GM23338 (cell line): Measurements from ENCODE around the gene CAMSAP3. TPM values are rescaled to one million over a fixed set of nuclear protein-coding genes. Genes with fewer than 3 reads are reported as not detected.

Experiments used
- ATAC-seq: fragments of 200-7000 bp; cut with Tn5 transposase; 3 replicates; pipeline ENCODE4 v1.9.1; 2020
- DNase-seq: peaks from one replicate; pipeline ENCODE4 v3.0.0-alpha.2; 2015; ENCODE audit warnings: low spot score
- H2AFZ ChIP-seq: fragments of 200-600 bp; sonication (generic); 2 replicates; pipeline ENCODE4 v1.8.0; 2016; ENCODE audit warnings: antibody characterized with exemption, mild to moderate bottlenecking, moderate library complexity
- H3F3A ChIP-seq: fragments of 200-600 bp; sonication (generic); replicated peaks from 2 replicates; pipeline ENCODE4 v1.8.0; 2017; ENCODE audit warnings: antibody characterized with exemption, mixed run types, low read depth
- H3K27ac ChIP-seq: fragments of 200-600 bp; sonication (generic); 2 replicates; pipeline ENCODE4 v1.6.1; 2016; ENCODE audit warnings: low read depth
- H3K27me3 ChIP-seq: fragments of 200-600 bp; sonication (generic); 2 replicates; pipeline ENCODE4 v1.8.0; 2016; ENCODE audit warnings: mild to moderate bottlenecking, mixed run types, moderate library complexity; ENCODE audit not compliant: insufficient read depth
- H3K36me3 ChIP-seq: fragments of 200-600 bp; sonication (generic); 2 replicates; pipeline ENCODE4 v1.8.0; 2016; ENCODE audit warnings: mild to moderate bottlenecking; ENCODE audit not compliant: insufficient read depth
- H3K4me1 ChIP-seq: fragments of 200-600 bp; sonication (generic); 2 replicates; pipeline ENCODE4 v1.8.0; 2016; ENCODE audit warnings: mild to moderate bottlenecking, moderate library complexity; ENCODE audit not compliant: insufficient read depth
- H3K4me2 ChIP-seq: fragments of 200-600 bp; sonication (generic); 2 replicates; pipeline ENCODE4 v1.7.1; 2017; ENCODE audit warnings: mixed run types
- H3K4me3 ChIP-seq: fragments of 200-600 bp; sonication (generic); 2 replicates; pipeline ENCODE4 v1.6.1; 2016; ENCODE audit warnings: mixed run types
- H3K79me2 ChIP-seq: fragments of 200-600 bp; sonication (generic); replicated peaks from 2 replicates; pipeline ENCODE4 v1.8.0; 2017; ENCODE audit warnings: mild to moderate bottlenecking; ENCODE audit not compliant: insufficient read depth
- H3K9me2 ChIP-seq: fragments of 200-600 bp; sonication (generic); 2 replicates; pipeline ENCODE4 v1.8.0; 2017; ENCODE audit not compliant: insufficient read depth
- H4K20me1 ChIP-seq: fragments of 200-600 bp; sonication (generic); replicated peaks from 2 replicates; pipeline ENCODE4 v1.8.0; 2017; ENCODE audit warnings: mild to moderate bottlenecking; ENCODE audit not compliant: insufficient read depth
- H3K27ac Mint-ChIP-seq: 2 replicates; pipeline ENCODE4 v1.8.0; 2020; ENCODE audit warnings: inconsistent platforms, mild to moderate bottlenecking, moderate library complexity, mixed read lengths
- H3K27me3 Mint-ChIP-seq: 3 replicates; pipeline ENCODE4 v1.8.0; 2022; ENCODE audit warnings: low read depth, mild to moderate bottlenecking, moderate library complexity, mixed read lengths, inconsistent platforms; ENCODE audit not compliant: insufficient read depth, poor library complexity
- H3K36me3 Mint-ChIP-seq: 3 replicates; pipeline ENCODE4 v1.8.0; 2021; ENCODE audit warnings: low read depth, mild to moderate bottlenecking, inconsistent platforms, moderate library complexity, mixed read lengths
- H3K4me1 Mint-ChIP-seq: 3 replicates; pipeline ENCODE4 v1.8.0; 2020; ENCODE audit warnings: mild to moderate bottlenecking, inconsistent platforms, mixed read lengths
- H3K4me3 Mint-ChIP-seq: 3 replicates; pipeline ENCODE4 v1.8.0; 2021; ENCODE audit warnings: moderate library complexity, mild to moderate bottlenecking, inconsistent platforms, mixed read lengths
- H3K9me3 Mint-ChIP-seq: 3 replicates; pipeline ENCODE4 v1.8.0; 2020; ENCODE audit warnings: moderate library complexity, mild to moderate bottlenecking, inconsistent platforms, mixed read lengths
- CREB1 ChIP-seq: fragments of 250-450 bp; sonication (Bioruptor Pico); IDR thresholded peaks from 2 replicates; pipeline ENCODE4 v1.5.0; 2020; ENCODE audit warnings: low read depth, mild to moderate bottlenecking, moderate library complexity
- EZH2 ChIP-seq: fragments of 200-600 bp; sonication (generic); IDR thresholded peaks from one replicate; pipeline ENCODE4 v1.8.0; 2017; ENCODE audit warnings: antibody characterized with exemption, mild to moderate bottlenecking, low read depth; ENCODE audit not compliant: unreplicated experiment
- EZH2phosphoT487 ChIP-seq: fragments of 200-600 bp; sonication (generic); IDR thresholded peaks from one replicate; pipeline ENCODE4 v1.8.1; 2018; ENCODE audit warnings: antibody characterized with exemption; ENCODE audit not compliant: unreplicated experiment
- JUNB ChIP-seq: IDR thresholded peaks from one replicate; pipeline ENCODE4 v1.6.1; 2016; ENCODE audit warnings: antibody characterized with exemption; ENCODE audit not compliant: unreplicated experiment
- NANOG ChIP-seq: IDR thresholded peaks from 2 replicates; pipeline ENCODE4 v1.6.1; 2016; ENCODE audit warnings: antibody characterized with exemption, borderline replicate concordance
- POLR2AphosphoS5 ChIP-seq: IDR thresholded peaks from 2 replicates; pipeline ENCODE4 v1.6.1; 2016; ENCODE audit warnings: antibody characterized with exemption, low read depth
- STAT1 ChIP-seq: IDR thresholded peaks from one replicate; pipeline ENCODE4 v1.6.1; 2016; ENCODE audit warnings: antibody characterized with exemption; ENCODE audit not compliant: unreplicated experiment
- ZNF114 ChIP-seq: fragments of 250-450 bp; sonication (Bioruptor Pico); IDR thresholded peaks from 2 replicates; pipeline ENCODE4 v1.5.0; 2020; ENCODE audit warnings: mild to moderate bottlenecking, moderate library complexity
- ZNF331 ChIP-seq: fragments of 250-450 bp; sonication (Bioruptor Pico); IDR thresholded peaks from 2 replicates; pipeline ENCODE4 v1.5.0; 2020; ENCODE audit warnings: low read depth, mild to moderate bottlenecking, moderate library complexity
- polyA plus RNA-seq: library from polyadenylated mRNA; unstranded; fragments of >200 nt; fragmentation: Nextera tagmentation; extraction: Ambion mirVana; gene quantifications from 2 replicates; pipeline ENCODE4 v1.2.1, GENCODE V29; 2016
- total RNA-seq: library from RNA; depleted of rRNA; stranded (reverse); fragments of >200 nt; shearing (Covaris generic); gene quantifications from 2 replicates; pipeline ENCODE4 v1.2.3, GENCODE V29; 2014
- TF ChIP-seq, protein P1 (sequence below), 2 experiments: fragments of 200-600 bp in 1 of 2; sonication (generic) in 1 of 2; conservative IDR thresholded peaks; 2 replicates each; pipeline versions ENCODE4 v1.5.1 to v1.6.1; 2016 to 2017; ENCODE audit warnings: antibody characterized with exemption in 2 of 2, low read depth in 2 of 2, mild to moderate bottlenecking in 2 of 2, moderate library complexity in 1 of 2
- TF ChIP-seq, protein P2 (sequence below): IDR thresholded peaks from 2 replicates; pipeline ENCODE4 v1.6.1; 2016; ENCODE audit warnings: antibody characterized with exemption
- TF ChIP-seq, protein P3 (sequence below): IDR thresholded peaks from one replicate; pipeline ENCODE4 v1.6.1; 2018; ENCODE audit warnings: antibody characterized with exemption; ENCODE audit not compliant: unreplicated experiment
- TF ChIP-seq, protein P4 (sequence below): fragments of 250-450 bp; sonication (Bioruptor Pico); IDR thresholded peaks from 2 replicates; pipeline ENCODE4 v1.5.0; 2020; ENCODE audit warnings: mild to moderate bottlenecking, moderate library complexity

The CAMSAP3 gene
- total and polyA plus RNA-seq, 2 experiments from 2014 or later: 6.4 to 32.2 TPM

DNA sequence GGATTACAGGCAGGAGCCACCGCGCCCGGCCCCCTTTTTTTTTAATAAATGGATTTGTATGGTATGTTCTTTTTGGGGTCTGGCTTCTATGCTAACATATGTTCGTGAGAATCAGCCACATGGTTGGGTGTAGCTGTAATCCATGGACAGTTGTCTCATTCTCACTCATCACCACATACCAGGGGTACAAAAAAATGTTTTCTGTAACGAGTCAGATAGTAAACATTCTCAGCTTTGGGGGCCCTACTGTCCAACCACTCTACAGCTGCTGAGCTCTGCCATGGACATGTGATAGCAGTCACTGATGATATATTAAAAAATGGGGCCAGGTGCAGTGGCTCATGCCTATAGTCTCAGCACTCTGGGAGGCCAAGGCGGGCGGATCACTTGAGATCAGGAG is 68.0 kb downstream of the CAMSAP3 start:
- Mint-ChIP-seq H3K36me3 (no peaks in the 10 kb centered on the region), H3K9me3 (peaks cover 6% of the 10 kb centered on the region; the same call in 2 of the 3 replicates), H3K4me1 (no peaks in the 10 kb centered on the region), H3K27me3 (peaks cover 12% of the 10 kb centered on the region), H3K4me3 (no peak overlapping the region), H3K27ac (no peak overlapping the region)
- Histone ChIP-seq H3K4me1 (no peaks in the 10 kb centered on the region), H3K9me2 (no peaks in the 10 kb centered on the region), H3K27me3 (peaks cover 15% of the 10 kb centered on the region), H3F3A (no peaks in the 10 kb centered on the region), H3K79me2 (no peaks in the 10 kb centered on the region), H2AFZ (no peak overlapping the region), H3K36me3 (no peaks in the 10 kb centered on the region), H3K4me2 (no peak overlapping the region), H3K4me3 (no peak overlapping the region), H3K27ac (no peak overlapping the region), H4K20me1 (no peaks in the 10 kb centered on the region)
- TF ChIP-seq ZNF331 (no peak), POLR2AphosphoS5 (no peak), CREB1 (CRISPR knock-in tag) (no peak), NANOG (no peak), ZNF114 (no peak), JUNB (no peak), EZH2phosphoT487 (no peak), EZH2 (no peak), STAT1 (no peak)
- TF ChIP-seq, protein P1, sequence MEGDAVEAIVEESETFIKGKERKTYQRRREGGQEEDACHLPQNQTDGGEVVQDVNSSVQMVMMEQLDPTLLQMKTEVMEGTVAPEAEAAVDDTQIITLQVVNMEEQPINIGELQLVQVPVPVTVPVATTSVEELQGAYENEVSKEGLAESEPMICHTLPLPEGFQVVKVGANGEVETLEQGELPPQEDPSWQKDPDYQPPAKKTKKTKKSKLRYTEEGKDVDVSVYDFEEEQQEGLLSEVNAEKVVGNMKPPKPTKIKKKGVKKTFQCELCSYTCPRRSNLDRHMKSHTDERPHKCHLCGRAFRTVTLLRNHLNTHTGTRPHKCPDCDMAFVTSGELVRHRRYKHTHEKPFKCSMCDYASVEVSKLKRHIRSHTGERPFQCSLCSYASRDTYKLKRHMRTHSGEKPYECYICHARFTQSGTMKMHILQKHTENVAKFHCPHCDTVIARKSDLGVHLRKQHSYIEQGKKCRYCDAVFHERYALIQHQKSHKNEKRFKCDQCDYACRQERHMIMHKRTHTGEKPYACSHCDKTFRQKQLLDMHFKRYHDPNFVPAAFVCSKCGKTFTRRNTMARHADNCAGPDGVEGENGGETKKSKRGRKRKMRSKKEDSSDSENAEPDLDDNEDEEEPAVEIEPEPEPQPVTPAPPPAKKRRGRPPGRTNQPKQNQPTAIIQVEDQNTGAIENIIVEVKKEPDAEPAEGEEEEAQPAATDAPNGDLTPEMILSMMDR (conservative IDR thresholded peaks at IDR 0.05; ENCODE audit: low read depth in 2 of 2): no peak
- TF ChIP-seq, protein P2, sequence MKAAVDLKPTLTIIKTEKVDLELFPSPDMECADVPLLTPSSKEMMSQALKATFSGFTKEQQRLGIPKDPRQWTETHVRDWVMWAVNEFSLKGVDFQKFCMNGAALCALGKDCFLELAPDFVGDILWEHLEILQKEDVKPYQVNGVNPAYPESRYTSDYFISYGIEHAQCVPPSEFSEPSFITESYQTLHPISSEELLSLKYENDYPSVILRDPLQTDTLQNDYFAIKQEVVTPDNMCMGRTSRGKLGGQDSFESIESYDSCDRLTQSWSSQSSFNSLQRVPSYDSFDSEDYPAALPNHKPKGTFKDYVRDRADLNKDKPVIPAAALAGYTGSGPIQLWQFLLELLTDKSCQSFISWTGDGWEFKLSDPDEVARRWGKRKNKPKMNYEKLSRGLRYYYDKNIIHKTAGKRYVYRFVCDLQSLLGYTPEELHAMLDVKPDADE: no peak
- TF ChIP-seq, protein P3, sequence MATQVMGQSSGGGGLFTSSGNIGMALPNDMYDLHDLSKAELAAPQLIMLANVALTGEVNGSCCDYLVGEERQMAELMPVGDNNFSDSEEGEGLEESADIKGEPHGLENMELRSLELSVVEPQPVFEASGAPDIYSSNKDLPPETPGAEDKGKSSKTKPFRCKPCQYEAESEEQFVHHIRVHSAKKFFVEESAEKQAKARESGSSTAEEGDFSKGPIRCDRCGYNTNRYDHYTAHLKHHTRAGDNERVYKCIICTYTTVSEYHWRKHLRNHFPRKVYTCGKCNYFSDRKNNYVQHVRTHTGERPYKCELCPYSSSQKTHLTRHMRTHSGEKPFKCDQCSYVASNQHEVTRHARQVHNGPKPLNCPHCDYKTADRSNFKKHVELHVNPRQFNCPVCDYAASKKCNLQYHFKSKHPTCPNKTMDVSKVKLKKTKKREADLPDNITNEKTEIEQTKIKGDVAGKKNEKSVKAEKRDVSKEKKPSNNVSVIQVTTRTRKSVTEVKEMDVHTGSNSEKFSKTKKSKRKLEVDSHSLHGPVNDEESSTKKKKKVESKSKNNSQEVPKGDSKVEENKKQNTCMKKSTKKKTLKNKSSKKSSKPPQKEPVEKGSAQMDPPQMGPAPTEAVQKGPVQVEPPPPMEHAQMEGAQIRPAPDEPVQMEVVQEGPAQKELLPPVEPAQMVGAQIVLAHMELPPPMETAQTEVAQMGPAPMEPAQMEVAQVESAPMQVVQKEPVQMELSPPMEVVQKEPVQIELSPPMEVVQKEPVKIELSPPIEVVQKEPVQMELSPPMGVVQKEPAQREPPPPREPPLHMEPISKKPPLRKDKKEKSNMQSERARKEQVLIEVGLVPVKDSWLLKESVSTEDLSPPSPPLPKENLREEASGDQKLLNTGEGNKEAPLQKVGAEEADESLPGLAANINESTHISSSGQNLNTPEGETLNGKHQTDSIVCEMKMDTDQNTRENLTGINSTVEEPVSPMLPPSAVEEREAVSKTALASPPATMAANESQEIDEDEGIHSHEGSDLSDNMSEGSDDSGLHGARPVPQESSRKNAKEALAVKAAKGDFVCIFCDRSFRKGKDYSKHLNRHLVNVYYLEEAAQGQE: no peak
- TF ChIP-seq, protein P4, sequence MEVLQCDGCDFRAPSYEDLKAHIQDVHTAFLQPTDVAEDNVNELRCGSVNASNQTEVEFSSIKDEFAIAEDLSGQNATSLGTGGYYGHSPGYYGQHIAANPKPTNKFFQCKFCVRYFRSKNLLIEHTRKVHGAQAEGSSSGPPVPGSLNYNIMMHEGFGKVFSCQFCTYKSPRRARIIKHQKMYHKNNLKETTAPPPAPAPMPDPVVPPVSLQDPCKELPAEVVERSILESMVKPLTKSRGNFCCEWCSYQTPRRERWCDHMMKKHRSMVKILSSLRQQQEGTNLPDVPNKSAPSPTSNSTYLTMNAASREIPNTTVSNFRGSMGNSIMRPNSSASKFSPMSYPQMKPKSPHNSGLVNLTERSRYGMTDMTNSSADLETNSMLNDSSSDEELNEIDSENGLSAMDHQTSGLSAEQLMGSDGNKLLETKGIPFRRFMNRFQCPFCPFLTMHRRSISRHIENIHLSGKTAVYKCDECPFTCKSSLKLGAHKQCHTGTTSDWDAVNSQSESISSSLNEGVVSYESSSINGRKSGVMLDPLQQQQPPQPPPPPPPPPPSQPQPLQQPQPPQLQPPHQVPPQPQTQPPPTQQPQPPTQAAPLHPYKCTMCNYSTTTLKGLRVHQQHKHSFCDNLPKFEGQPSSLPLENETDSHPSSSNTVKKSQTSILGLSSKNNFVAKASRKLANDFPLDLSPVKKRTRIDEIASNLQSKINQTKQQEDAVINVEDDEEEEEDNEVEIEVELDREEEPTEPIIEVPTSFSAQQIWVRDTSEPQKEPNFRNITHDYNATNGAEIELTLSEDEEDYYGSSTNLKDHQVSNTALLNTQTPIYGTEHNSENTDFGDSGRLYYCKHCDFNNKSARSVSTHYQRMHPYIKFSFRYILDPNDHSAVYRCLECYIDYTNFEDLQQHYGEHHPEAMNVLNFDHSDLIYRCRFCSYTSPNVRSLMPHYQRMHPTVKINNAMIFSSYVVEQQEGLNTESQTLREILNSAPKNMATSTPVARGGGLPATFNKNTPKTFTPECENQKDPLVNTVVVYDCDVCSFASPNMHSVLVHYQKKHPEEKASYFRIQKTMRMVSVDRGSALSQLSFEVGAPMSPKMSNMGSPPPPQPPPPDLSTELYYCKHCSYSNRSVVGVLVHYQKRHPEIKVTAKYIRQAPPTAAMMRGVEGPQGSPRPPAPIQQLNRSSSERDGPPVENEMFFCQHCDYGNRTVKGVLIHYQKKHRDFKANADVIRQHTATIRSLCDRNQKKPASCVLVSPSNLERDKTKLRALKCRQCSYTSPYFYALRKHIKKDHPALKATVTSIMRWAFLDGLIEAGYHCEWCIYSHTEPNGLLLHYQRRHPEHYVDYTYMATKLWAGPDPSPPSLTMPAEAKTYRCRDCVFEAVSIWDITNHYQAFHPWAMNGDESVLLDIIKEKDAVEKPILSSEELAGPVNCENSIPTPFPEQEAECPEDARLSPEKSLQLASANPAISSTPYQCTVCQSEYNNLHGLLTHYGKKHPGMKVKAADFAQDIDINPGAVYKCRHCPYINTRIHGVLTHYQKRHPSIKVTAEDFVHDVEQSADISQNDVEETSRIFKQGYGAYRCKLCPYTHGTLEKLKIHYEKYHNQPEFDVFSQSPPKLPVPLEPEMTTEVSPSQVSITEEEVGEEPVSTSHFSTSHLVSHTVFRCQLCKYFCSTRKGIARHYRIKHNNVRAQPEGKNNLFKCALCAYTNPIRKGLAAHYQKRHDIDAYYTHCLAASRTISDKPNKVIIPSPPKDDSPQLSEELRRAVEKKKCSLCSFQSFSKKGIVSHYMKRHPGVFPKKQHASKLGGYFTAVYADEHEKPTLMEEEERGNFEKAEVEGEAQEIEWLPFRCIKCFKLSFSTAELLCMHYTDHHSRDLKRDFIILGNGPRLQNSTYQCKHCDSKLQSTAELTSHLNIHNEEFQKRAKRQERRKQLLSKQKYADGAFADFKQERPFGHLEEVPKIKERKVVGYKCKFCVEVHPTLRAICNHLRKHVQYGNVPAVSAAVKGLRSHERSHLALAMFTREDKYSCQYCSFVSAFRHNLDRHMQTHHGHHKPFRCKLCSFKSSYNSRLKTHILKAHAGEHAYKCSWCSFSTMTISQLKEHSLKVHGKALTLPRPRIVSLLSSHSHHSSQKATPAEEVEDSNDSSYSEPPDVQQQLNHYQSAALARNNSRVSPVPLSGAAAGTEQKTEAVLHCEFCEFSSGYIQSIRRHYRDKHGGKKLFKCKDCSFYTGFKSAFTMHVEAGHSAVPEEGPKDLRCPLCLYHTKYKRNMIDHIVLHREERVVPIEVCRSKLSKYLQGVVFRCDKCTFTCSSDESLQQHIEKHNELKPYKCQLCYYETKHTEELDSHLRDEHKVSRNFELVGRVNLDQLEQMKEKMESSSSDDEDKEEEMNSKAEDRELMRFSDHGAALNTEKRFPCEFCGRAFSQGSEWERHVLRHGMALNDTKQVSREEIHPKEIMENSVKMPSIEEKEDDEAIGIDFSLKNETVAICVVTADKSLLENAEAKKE: no peak
- DNase-seq (no peak), ATAC-seq (no peak)
